Mucosa of descending colon (tissue), 3 donors: Measurements from ENCODE around the gene MPRIP. TPM values are rescaled to one million over a fixed set of nuclear protein-coding genes. Genes with fewer than 3 reads are reported as not detected.

Experiments
- ATAC-seq: fragments of 200-7000 bp; cut with Tn5 transposase; one replicate; pipeline ENCODE4 v1.9.1; 2020; ENCODE audit warnings: mild to moderate bottlenecking, moderate library complexity
- DNase-seq, 3 donors: peaks; one replicate each; pipeline ENCODE4 v3.0.0-alpha.2; 2020
- H3K36me3 ChIP-seq: fragments of 200-600 bp; one replicate; pipeline ENCODE4 v1.8.0; 2021; ENCODE audit warnings: low read depth, mild to moderate bottlenecking
- H3K4me1 ChIP-seq: fragments of 200-600 bp; one replicate; pipeline ENCODE4 v1.8.0; 2021; ENCODE audit warnings: low read depth, mild to moderate bottlenecking
- H3K4me3 ChIP-seq: fragments of 200-600 bp; one replicate; pipeline ENCODE4 v1.8.0; 2021; ENCODE audit warnings: mild to moderate bottlenecking
- H3K9me3 ChIP-seq: fragments of 200-600 bp; one replicate; pipeline ENCODE4 v1.8.0; 2021; ENCODE audit warnings: mild to moderate bottlenecking
- intact Hi-C, 2 donors: fragments of 100-400 bp; cut with DNase I in 1 of 2; cut with micrococcal nuclease in 1 of 2; formaldehyde crosslinking; loops; one replicate each; pipeline versions ENCODE4 v1.11.0 to v1.11.1; 2022; cut with DNase I, micrococcal nuclease
- total RNA-seq, 3 donors: library from RNA; stranded (reverse); fragmentation: NEBNext Ultra II Directional in 2 of 3; extraction: Animal tissue kit (Norgen Biotek cat#: 25700) in 2 of 3; gene quantifications; one replicate each; pipeline versions ENCODE4 v1.2.1 to v1.2.4, GENCODE V29; 2021 to 2023
- TF ChIP-seq, protein P1 (sequence below): fragments of 200-600 bp; IDR thresholded peaks from one replicate; pipeline ENCODE4 v1.8.0; 2022; ENCODE audit warnings: antibody characterized with exemption, mild to moderate bottlenecking
- donor health status: DM: no; HTN: no; CAD: no; lungs with moderate emphysema.
- donor health status: DM: no; HTN: no; CAD: no.
- donor health status: DM: no; HTN: yes; CAD: no.

MPRIP gene
- total RNA-seq, 3 donors from 2014 or later, result 150 to 249 (median 231) TPM

DNA sequence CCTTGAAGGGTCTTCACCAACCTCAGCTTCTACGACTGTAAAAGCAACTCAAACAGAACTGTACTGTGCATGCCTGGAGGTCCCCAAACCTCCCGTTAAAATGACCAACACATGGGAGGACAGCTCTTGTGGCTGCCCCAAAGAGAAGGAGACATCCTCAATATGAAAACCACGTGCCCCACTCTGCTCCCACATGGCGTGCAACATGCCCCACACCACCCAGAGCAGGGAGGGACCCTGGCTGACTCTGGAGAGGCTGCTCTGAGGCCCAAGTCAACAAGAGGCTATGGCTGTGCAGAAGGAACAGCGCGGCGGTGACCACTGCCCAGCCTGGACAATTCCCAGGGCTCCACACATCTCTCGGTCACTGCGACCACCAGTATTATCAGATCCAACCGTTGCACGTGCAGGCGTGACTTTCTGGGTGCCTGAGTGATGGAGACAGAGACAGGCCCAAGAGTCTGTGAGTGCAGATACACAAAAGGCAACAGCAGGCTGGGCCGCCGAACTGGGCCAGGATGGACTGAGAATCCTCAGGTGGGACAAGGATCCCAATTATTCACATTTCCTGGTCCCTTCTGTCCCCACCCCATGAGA, 162.5 kb downstream of the MPRIP start:
- intact Hi-C loops, result no loop called here
- DNase-seq (peak in 1 of 3 donors; percentile 49), ATAC-seq (no peak)
- Histone ChIP-seq H3K4me1 (peaks cover 19% of the 10 kb centered on the region), H3K4me3 (no peak overlapping the region), H3K36me3 (no peaks in the 10 kb centered on the region), H3K9me3 (no peaks in the 10 kb centered on the region)
- TF ChIP-seq, protein P1, sequence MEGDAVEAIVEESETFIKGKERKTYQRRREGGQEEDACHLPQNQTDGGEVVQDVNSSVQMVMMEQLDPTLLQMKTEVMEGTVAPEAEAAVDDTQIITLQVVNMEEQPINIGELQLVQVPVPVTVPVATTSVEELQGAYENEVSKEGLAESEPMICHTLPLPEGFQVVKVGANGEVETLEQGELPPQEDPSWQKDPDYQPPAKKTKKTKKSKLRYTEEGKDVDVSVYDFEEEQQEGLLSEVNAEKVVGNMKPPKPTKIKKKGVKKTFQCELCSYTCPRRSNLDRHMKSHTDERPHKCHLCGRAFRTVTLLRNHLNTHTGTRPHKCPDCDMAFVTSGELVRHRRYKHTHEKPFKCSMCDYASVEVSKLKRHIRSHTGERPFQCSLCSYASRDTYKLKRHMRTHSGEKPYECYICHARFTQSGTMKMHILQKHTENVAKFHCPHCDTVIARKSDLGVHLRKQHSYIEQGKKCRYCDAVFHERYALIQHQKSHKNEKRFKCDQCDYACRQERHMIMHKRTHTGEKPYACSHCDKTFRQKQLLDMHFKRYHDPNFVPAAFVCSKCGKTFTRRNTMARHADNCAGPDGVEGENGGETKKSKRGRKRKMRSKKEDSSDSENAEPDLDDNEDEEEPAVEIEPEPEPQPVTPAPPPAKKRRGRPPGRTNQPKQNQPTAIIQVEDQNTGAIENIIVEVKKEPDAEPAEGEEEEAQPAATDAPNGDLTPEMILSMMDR, result no peak

GRCh38 chr17:17205368-17206123, 163.3 kb downstream of the MPRIP start:
- DNase-seq, result peak; percentile 68 to 82 (median 81)
- Histone ChIP-seq H3K36me3 (no peaks in the 10 kb centered on the region), H3K4me3 (no peak overlapping the region), H3K4me1 (peaks cover 19% of the 10 kb centered on the region), H3K9me3 (no peaks in the 10 kb centered on the region)
- TF ChIP-seq, protein P1, result no peak
- peak; percentile 62 for ATAC-seq
- intact Hi-C loops, result no loop called here

DNA sequence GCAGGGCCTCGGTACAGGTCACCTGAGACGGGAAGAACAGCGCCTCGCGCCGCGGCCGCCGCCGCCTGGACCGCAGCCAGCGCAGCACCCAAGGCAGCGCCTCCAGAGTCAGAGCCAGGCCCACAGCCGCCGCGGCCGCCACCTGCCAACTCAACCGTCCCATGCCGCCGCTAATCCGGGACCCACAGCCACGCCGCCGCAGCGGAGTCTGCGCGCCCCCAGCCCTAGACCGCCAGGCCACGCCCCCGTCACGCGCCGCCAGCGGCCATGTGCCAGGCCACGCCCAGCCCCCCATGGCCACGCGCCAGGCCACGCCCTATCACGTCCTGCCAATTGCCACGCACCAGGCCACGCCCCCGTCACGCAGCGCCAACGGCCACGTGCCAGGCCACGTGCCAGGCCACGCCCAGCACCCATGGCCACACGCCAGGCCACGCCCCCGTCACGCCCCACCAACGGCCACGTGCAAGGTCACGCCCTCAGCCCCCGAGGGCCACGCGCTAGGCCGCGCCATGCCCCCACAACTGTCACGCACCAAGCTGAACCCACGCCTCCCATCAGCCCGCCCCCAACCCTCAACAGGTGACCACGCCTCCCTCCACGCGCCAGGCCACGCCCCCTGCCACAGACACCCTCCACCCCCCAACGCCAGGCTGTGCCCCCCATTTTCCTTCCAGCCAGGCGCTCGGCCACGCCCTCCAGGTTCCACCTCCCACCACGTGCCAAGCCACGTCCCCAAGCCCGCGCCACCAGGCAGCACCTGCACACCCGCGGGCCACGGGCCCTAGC, 164.1 kb downstream of the MPRIP start, which contains the start of gene PLD6:
PLD6 (minus strand) TSS at position 210 of the 789 bp plus-strand sequence; CDS start at position 163, 47 bp downstream.
- peaks cover 19% of the 10 kb centered on the region for H3K4me1 ChIP-seq
- intact Hi-C loops, result no loop called here
- H3K4me3 ChIP-seq, result no peak within 1 kb of the TSS
- DNase-seq, result peak; percentile 92 to 94 (median 94)
- H3K36me3 ChIP-seq, result no peaks in the 10 kb centered on the region
- peak; percentile 91 for ATAC-seq
- TF ChIP-seq, protein P1, result no peak
- no peaks in the 10 kb centered on the region for H3K9me3 ChIP-seq

GRCh38 chr17:17206913-17207335, 164.7 kb downstream of the MPRIP start:
- intact Hi-C loops, result no loop called here
- ATAC-seq, result no peak
- peaks cover 19% of the 10 kb centered on the region for H3K4me1 ChIP-seq

DNA sequence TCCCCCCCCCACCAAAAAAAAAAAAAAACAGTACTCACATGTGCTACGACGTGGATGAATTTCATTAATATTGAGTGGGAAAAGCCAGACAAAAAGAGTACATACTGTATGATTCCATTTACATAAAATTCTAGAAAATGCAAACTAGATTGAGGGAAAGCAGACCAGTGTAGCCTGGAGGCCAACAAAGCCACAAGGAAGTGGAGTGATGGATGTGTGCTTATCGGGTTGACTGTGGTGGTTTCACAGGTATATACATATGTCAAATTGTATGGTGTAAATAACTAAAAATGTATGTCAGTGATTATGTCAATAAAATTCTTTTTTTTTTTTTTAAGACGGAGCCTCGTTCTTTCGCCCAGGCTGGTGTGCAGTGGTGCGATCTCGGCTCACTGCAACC, 165.7 kb downstream of the MPRIP start:
- TF ChIP-seq, protein P1, result no peak
- H3K4me3 ChIP-seq, result no peak overlapping the region
- ATAC-seq (no peak), DNase-seq (no peak)
- no peaks in the 10 kb centered on the region for H3K9me3 ChIP-seq
- intact Hi-C loops, result no loop called here
- H3K4me1 ChIP-seq, result peaks cover 19% of the 10 kb centered on the region
- no peaks in the 10 kb centered on the region for H3K36me3 ChIP-seq

More at GRCh38 chr17:17206913-17207335, 164.7 kb downstream of the MPRIP start:
- DNase-seq, result no peak
- Histone ChIP-seq H3K36me3 (no peaks in the 10 kb centered on the region), H3K9me3 (no peaks in the 10 kb centered on the region), H3K4me3 (no peak overlapping the region)
- TF ChIP-seq, protein P1, result no peak
